HG03469 (cell line): ENCODE results near the gene CHAT.

ENCODE experiments used
- ATAC-seq: cut with Tn5 transposase; IDR thresholded peaks from one replicate; pipeline ENCODE4 v1.9.1; 2021; ENCODE audit warnings: mild to moderate bottlenecking, moderate library complexity, moderate number of reproducible peaks; ENCODE audit not compliant: unreplicated experiment

CHAT gene

DNA sequence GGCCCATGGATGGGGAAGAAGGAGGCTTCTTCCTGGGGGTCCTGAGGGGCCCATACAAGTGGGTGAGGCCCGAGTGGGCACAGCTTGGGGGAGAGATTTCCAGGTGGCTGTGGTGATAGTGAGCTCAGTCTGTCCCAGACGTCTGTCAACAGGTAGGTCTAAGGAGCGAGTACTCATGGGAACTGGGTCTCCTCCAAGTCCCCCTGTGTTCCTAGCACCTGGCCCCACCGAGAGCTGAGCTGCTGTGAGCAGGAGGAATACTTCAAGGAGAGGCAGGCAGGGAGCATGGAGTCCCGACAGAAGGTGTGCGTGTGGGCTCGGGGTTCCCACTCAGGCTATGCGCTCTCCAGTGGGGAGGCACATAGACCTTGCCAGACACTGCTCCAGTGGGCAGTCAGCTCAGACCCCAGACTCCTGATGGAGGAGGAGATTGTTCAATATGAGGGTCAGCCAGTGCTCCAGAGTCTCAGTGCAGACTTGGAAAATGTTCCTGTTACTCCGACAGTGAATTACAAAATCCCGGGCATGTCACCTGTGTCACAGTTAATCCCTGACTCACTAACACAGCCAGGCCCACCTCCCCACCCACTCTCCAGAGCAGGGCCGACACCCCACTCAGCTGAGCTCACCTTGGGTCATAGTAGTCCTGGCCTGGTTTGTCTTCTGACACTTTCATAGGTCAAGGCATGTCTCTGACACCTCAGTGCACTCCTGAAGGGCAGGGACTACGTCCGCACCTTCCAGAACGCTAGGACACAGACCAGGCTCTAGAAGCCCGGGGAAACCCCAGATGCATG, 37.4 kb downstream of the CHAT start:
- no peak for ATAC-seq

GRCh38 chr10:49651917-49652316, 38.1 kb downstream of the CHAT start:
- ATAC-seq = no peak

DNA sequence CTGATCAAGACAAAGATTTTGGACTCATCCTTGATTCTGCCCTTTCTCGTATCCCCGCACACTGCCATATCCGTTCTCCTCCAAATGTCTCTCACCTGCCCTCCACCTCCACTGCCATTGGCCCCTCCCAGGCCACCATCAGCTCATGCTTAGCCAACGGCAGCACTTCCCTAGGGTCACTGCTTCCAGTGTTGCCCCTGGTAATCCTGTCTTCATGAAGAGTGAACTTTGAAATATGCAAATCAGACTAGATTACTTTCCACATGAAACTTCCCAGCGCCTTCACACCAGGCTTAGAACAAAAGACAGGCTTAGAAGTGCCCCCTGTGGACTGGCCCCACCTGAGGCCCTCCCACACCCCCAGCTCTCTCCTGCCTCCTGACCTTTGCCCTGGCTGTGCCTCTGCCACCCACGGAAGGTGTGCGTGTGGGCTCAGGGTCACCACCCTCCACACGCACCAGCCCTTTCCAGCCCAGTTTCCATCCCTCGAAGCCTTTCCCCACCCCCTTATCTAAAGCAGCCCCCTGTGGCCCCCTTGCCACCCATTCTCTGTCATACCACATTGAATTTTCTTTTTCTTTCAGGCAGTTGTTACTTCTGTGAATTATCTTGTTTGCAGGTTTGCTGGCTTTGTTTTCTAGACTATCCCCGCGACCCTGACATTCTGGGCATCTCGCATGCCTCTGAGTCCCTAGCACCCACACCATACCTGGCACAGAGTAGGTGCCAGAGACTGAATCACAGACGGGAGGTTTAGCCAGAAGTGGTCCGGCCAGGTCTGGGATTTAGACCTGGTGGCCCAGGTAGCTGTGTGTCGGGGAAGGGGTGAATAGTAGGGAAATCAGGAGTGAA, 38.8 kb downstream of the CHAT start:
- ATAC-seq = no peak

DNA sequence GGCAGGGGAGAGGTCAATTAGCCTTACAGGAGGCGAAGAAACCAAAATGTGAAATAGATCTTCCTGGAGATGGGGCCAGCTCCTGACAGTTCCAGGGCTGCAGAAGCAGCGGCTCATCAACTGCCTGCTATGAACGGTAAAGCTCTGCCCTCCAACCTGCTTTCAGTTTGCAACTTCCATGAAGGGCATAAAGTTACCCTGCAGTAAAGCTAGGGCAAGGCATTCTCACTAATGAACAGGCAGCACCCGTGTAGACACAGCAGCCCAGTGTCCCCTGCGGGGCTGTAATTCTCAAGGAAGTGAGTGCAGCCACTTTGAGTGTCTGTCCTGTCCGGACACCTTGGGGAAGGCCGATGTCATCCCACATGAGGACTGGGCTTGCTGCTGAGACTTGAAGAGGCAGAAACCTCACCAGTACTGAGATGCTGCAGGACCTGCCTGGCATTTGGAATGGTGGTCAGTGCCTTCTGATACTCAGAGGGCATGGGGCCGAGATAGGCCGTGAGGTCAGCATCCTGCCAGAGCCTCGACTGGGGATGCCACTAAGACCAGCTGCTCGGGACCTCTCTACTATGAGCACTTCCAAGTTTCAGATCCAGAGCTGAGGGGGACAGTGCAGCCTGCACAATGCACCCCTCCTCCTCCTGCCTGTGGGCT, 39.6 kb downstream of the CHAT start:
- no peak for ATAC-seq

GRCh38 chr10:49654036-49654693, 40.3 kb downstream of the CHAT start:
- ATAC-seq = no peak

GRCh38 chr10:49655099-49655498, 41.3 kb downstream of the CHAT start:
- ATAC-seq = no peak

- ATAC-seq = no peak
These were observed 43.1 kb downstream of the CHAT start for GRCh38 chr10:49656845-49657493.

GRCh38 chr10:49657606-49658005, 43.8 kb downstream of the CHAT start:
- ATAC-seq = no peak

- ATAC-seq = no peak
These were observed 47.5 kb downstream of the CHAT start for GRCh38 chr10:49661140-49661856.

DNA sequence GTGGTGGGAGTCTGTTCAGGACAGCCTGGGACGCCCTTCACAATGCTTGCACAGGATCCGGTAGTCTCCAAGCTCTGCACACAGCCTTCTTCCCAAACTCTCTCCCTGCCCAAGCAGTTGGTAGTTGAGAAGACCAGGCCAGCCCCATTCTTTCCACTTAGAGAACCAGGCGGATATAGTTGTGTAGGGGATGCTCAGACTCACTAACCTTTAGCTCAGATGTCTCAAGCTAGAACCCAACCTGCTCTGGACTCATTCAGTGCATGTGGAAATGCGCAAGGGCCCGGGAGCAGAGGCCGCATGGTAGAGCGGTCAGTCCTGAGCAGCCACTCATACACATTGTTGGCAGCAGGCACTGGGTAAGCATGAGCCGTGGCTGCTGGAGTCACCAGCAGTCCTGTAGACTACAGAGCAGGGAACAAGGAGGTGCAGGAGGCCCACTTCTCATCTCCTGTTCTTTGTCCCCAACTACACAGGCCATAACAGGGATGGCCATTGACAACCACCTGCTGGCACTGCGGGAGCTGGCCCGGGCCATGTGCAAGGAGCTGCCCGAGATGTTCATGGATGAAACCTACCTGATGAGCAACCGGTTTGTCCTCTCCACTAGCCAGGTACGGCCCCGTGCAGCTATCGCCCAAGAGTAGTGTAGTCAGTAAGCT, 48.5 kb downstream of the CHAT start:
- ATAC-seq = no peak

- ATAC-seq = no peak
These were observed 49.8 kb downstream of the CHAT start for GRCh38 chr10:49663596-49663995.

GRCh38 chr10:49664006-49664841, 50.4 kb downstream of the CHAT start:
- ATAC-seq = no peak

DNA sequence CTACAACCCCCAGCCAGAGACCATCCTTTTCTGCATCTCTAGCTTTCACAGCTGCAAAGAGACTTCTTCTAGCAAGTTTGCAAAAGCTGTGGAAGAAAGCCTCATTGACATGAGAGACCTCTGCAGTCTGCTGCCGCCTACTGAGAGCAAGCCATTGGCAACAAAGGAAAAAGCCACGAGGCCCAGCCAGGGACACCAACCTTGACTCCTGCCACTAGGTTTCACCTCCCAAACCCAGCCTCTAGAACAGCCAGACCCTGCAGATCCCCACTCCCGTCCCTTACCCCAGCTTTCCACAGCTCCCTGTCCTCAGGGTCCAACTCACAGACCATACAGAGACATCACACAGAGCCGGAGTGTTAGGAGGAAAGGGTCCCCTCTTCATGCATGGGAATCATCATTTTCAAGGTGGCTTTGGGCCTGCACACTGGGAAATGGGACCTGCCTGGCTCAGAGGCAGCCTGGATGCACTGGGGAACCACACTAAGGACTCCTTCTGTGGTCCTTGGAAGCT, 51.1 kb downstream of the CHAT start:
- no peak for ATAC-seq

GRCh38 chr10:49666054-49666615, 52.3 kb downstream of the CHAT start:
- ATAC-seq = no peak

DNA sequence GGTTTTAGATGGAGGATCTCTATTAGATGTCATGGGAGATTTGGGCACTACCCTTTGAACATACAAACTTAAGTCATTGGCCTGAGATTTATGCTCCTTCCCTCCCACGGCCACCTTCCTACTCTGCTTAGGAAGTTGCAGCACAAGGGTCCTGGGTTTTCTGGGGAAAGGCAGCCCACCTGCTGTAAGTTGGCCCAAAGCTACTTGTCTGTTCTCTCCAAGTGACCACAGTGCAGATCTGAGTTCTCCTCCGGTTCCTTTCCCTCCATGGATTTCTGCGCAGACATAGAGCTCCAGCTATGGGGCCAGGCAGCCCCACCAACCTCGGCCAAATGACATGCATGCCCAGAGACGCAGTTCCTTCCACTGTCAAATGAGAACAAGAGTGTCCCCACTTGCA, 52.8 kb downstream of the CHAT start:
- ATAC-seq = no peak

- ATAC-seq = no peak
These were observed 54.2 kb downstream of the CHAT start for GRCh38 chr10:49667991-49668390.

DNA sequence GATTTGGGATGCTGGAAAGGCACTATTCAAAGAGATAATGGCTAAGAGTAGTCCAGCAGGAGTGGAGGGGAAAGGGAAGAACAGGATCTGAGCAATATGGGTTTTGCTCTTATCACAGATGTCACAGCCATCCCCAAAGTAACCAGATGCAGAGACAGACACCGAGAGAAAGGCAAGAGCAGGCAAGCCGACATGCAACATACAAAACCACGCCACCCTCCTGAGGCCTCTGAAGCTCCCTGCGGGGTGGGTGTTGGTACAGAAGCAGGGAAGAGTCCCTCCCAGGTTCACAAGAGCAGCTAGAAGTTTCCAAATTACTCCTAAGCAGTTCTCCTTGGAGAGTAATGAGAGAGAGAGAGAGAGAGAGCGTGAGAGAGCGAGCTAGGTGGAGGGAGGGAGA, 54.8 kb downstream of the CHAT start:
- ATAC-seq = no peak
